GM12865 (cell line): Measurements from ENCODE around the gene TENM3.

Experiments
- DNase-seq: peaks from one replicate; pipeline ENCODE4 v3.0.0; 2010; ENCODE audit warnings: low read depth
- H3K4me3 ChIP-seq: 2 replicates; pipeline ENCODE4 v1.5.1; 2011; ENCODE audit warnings: mild to moderate bottlenecking, low read depth, low read length, control low read depth
- TF ChIP-seq, protein P1 (sequence below): IDR thresholded peaks from 2 replicates; pipeline ENCODE4 v1.5.1; 2011; ENCODE audit warnings: low read length, control low read depth, low read depth, inconsistent platforms; ENCODE audit not compliant: insufficient read depth; ENCODE audit errors: missing control alignments

Gene TENM3

GRCh38 chr4:182549356-182549755 lies 306.2 kb downstream of the TENM3 start:
- no peak for DNase-seq
- H3K4me3 ChIP-seq = no peak overlapping the region
- TF ChIP-seq, protein P1, sequence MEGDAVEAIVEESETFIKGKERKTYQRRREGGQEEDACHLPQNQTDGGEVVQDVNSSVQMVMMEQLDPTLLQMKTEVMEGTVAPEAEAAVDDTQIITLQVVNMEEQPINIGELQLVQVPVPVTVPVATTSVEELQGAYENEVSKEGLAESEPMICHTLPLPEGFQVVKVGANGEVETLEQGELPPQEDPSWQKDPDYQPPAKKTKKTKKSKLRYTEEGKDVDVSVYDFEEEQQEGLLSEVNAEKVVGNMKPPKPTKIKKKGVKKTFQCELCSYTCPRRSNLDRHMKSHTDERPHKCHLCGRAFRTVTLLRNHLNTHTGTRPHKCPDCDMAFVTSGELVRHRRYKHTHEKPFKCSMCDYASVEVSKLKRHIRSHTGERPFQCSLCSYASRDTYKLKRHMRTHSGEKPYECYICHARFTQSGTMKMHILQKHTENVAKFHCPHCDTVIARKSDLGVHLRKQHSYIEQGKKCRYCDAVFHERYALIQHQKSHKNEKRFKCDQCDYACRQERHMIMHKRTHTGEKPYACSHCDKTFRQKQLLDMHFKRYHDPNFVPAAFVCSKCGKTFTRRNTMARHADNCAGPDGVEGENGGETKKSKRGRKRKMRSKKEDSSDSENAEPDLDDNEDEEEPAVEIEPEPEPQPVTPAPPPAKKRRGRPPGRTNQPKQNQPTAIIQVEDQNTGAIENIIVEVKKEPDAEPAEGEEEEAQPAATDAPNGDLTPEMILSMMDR = no peak

- H3K4me3 ChIP-seq = no peak overlapping the region
- TF ChIP-seq, protein P1 = no peak
- no peak for DNase-seq
These were observed 309.7 kb downstream of the TENM3 start for GRCh38 chr4:182552948-182553347.

GRCh38 chr4:182553653-182554052 lies 310.5 kb downstream of the TENM3 start:
- no peak for DNase-seq
- TF ChIP-seq, protein P1 = no peak
- H3K4me3 ChIP-seq = no peak overlapping the region

DNA sequence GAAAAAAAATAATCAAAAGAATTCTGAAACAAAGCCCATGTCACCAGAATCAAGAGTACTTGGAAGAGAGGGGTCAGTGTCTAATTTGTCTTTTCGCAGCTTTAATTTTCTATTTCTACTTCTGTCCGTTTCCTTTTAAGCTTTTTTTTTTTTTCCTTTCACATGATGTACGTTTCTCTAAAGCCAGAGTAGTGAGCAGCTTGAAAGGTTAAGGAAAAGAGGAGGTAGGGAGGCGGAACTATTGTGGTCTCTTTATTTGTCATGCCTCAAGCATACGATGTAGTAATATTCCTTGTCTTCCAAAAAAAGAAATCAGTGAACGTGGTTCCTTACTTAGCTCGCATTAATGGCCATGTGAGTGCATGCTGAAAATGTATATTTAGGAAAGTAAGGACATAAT lies 311.5 kb downstream of the TENM3 start:
- TF ChIP-seq, protein P1 = no peak
- DNase-seq = no peak
- no peak overlapping the region for H3K4me3 ChIP-seq

DNA sequence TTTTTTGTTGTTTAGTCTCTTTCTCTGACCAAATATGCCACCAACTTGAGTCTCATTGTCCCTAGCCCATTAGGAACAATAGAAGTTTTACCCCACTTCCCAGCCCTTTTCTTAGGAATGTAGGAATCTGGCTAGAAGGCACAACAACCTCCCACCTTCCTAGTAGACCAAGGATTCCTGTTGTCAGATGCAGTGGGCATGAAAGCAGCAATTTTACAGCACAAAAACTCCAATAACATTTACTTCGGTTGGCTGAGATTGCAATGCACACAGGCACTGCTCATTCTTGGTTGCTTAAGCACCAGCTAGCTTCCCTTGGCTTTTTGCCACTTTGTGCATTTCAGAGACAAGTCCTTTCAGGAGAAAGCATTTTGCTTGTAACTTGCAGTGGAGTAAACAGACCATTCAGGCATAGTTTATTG lies 312.8 kb downstream of the TENM3 start:
- TF ChIP-seq, protein P1 = no peak
- DNase-seq = no peak
- no peak overlapping the region for H3K4me3 ChIP-seq

- H3K4me3 ChIP-seq = no peak overlapping the region
- DNase-seq = no peak
- TF ChIP-seq, protein P1 = no peak
These were observed 313.4 kb downstream of the TENM3 start for GRCh38 chr4:182556580-182556979.

GRCh38 chr4:182560358-182560757 lies 317.2 kb downstream of the TENM3 start:
- no peak overlapping the region for H3K4me3 ChIP-seq
- TF ChIP-seq, protein P1 = no peak
- DNase-seq = no peak
